ENCODE results near the gene RABAC1. TPM values are rescaled to one million over a fixed set of nuclear protein-coding genes. Genes with fewer than 3 reads are reported as not detected.

RABAC1 gene
- total and polyA plus RNA-seq, 2 of the 8 experiments (the other 6 are each of a cell fraction or from before 2014, with no cell fraction given) = 124 to 439 TPM

DNA sequence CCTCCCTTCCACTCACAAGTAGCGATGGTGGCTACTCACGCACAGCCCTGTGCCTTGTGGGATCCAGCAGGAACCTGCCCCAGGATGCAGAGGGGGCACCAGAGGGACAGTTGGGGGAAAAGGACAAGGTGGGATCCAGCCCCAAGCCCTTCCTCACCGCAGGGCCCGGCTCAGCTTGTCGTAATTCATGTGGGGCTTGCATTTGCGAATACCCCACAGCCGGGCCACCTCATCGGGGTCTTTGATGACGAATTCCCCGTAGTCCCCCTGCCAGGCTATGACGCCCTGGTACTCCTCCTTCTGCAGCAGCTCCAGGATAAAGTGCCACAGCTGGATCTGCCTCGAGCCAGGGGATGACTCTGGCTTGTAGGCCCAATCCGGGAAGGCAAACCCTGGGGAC lies 49.4 kb downstream of the RABAC1 start (continued):
- TF ChIP-seq, protein P1, sequence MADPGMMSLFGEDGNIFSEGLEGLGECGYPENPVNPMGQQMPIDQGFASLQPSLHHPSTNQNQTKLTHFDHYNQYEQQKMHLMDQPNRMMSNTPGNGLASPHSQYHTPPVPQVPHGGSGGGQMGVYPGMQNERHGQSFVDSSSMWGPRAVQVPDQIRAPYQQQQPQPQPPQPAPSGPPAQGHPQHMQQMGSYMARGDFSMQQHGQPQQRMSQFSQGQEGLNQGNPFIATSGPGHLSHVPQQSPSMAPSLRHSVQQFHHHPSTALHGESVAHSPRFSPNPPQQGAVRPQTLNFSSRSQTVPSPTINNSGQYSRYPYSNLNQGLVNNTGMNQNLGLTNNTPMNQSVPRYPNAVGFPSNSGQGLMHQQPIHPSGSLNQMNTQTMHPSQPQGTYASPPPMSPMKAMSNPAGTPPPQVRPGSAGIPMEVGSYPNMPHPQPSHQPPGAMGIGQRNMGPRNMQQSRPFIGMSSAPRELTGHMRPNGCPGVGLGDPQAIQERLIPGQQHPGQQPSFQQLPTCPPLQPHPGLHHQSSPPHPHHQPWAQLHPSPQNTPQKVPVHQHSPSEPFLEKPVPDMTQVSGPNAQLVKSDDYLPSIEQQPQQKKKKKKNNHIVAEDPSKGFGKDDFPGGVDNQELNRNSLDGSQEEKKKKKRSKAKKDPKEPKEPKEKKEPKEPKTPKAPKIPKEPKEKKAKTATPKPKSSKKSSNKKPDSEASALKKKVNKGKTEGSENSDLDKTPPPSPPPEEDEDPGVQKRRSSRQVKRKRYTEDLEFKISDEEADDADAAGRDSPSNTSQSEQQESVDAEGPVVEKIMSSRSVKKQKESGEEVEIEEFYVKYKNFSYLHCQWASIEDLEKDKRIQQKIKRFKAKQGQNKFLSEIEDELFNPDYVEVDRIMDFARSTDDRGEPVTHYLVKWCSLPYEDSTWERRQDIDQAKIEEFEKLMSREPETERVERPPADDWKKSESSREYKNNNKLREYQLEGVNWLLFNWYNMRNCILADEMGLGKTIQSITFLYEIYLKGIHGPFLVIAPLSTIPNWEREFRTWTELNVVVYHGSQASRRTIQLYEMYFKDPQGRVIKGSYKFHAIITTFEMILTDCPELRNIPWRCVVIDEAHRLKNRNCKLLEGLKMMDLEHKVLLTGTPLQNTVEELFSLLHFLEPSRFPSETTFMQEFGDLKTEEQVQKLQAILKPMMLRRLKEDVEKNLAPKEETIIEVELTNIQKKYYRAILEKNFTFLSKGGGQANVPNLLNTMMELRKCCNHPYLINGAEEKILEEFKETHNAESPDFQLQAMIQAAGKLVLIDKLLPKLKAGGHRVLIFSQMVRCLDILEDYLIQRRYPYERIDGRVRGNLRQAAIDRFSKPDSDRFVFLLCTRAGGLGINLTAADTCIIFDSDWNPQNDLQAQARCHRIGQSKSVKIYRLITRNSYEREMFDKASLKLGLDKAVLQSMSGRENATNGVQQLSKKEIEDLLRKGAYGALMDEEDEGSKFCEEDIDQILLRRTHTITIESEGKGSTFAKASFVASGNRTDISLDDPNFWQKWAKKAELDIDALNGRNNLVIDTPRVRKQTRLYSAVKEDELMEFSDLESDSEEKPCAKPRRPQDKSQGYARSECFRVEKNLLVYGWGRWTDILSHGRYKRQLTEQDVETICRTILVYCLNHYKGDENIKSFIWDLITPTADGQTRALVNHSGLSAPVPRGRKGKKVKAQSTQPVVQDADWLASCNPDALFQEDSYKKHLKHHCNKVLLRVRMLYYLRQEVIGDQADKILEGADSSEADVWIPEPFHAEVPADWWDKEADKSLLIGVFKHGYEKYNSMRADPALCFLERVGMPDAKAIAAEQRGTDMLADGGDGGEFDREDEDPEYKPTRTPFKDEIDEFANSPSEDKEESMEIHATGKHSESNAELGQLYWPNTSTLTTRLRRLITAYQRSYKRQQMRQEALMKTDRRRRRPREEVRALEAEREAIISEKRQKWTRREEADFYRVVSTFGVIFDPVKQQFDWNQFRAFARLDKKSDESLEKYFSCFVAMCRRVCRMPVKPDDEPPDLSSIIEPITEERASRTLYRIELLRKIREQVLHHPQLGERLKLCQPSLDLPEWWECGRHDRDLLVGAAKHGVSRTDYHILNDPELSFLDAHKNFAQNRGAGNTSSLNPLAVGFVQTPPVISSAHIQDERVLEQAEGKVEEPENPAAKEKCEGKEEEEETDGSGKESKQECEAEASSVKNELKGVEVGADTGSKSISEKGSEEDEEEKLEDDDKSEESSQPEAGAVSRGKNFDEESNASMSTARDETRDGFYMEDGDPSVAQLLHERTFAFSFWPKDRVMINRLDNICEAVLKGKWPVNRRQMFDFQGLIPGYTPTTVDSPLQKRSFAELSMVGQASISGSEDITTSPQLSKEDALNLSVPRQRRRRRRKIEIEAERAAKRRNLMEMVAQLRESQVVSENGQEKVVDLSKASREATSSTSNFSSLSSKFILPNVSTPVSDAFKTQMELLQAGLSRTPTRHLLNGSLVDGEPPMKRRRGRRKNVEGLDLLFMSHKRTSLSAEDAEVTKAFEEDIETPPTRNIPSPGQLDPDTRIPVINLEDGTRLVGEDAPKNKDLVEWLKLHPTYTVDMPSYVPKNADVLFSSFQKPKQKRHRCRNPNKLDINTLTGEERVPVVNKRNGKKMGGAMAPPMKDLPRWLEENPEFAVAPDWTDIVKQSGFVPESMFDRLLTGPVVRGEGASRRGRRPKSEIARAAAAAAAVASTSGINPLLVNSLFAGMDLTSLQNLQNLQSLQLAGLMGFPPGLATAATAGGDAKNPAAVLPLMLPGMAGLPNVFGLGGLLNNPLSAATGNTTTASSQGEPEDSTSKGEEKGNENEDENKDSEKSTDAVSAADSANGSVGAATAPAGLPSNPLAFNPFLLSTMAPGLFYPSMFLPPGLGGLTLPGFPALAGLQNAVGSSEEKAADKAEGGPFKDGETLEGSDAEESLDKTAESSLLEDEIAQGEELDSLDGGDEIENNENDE (IDR thresholded peaks at IDR 0.05; ENCODE audit: insufficient replicate concordance, low read length) = no peak
- TF ChIP-seq GABPA (IDR thresholded peaks at IDR 0.05; ENCODE audit: borderline replicate concordance, insufficient read depth, low read length) (no peak), SUZ12 (IDR thresholded peaks at IDR 0.05; ENCODE audit: low read length) (no peak), BACH1 (IDR thresholded peaks at IDR 0.05; ENCODE audit: low read length) (no peak), SP4 (IDR thresholded peaks at IDR 0.05; ENCODE audit: low read length) (no peak), SIX5 (IDR thresholded peaks at IDR 0.05; ENCODE audit: low read depth, low read length) (no peak), EZH2 (IDR thresholded peaks at IDR 0.05; ENCODE audit: low read depth, low read length, severe bottlenecking) (no peak), SAP30 (IDR thresholded peaks at IDR 0.05; ENCODE audit: insufficient read depth, insufficient replicate concordance, low read length) (no peak)
- TF ChIP-seq, protein P2, sequence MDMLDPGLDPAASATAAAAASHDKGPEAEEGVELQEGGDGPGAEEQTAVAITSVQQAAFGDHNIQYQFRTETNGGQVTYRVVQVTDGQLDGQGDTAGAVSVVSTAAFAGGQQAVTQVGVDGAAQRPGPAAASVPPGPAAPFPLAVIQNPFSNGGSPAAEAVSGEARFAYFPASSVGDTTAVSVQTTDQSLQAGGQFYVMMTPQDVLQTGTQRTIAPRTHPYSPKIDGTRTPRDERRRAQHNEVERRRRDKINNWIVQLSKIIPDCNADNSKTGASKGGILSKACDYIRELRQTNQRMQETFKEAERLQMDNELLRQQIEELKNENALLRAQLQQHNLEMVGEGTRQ (IDR thresholded peaks at IDR 0.05; ENCODE audit: low read length) = no peak
- TF ChIP-seq, protein P3, sequence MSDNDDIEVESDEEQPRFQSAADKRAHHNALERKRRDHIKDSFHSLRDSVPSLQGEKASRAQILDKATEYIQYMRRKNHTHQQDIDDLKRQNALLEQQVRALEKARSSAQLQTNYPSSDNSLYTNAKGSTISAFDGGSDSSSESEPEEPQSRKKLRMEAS (IDR thresholded peaks at IDR 0.05) = no peak

Data from H1 (cell line).